GM19099 (cell line): ENCODE results near the gene CAMK2N1.

Source experiments
- POLR2A ChIP-seq: IDR thresholded peaks from 3 replicates; pipeline ENCODE4 v1.6.1; 2011; ENCODE audit warnings: low read depth; ENCODE audit not compliant: insufficient read length; ENCODE audit errors: extremely low read depth

Gene CAMK2N1

GRCh38 chr1:20474333-20474975 is 11.6 kb downstream of the CAMK2N1 start:
- TF ChIP-seq POLR2A = no peak

GRCh38 chr1:20473894-20474293 is 12.1 kb downstream of the CAMK2N1 start:
- TF ChIP-seq POLR2A = no peak

DNA sequence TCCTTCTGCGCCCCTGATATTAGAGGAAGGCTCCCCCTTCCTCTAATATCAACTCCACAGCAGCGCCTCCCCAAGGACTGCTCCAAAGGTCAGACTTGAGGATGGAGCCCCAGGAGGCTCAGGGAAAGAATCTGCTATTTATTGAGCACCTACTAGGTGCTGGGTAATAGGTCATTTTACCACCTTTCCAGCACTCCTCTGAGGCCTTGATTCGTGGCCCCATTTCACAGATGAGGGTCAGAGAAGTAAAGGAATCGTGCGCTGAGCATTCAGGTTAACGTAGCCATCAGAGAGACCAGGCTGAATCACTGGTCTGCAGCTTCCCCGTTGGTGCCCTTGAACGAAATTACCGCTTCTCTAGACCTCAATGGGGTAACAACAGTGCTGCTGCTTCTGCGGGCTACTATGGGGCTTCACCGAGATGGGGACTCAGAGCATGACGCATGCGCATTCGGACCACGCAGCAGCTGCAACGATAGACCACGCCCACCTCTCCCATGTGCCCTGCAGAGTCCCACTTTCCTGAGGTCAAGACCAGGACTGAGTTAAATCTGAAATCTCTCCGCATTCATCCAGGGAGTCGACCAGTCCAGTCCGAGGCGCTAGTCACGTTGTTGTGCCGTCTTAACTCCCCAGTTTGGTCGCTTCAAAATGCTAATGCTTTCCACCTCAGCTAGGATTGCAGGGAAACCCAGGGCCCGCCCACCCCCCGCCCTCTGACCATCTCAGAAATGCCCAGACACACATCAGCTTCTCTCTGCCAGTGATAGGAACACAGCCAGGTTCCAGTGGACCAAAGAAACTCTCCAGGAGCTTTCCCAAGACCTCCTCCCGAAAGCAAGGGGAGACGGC is 12.9 kb downstream of the CAMK2N1 start:
- TF ChIP-seq POLR2A = no peak

- no peak for TF ChIP-seq POLR2A
Measured at GRCh38 chr1:20472121-20472520, 13.9 kb downstream of the CAMK2N1 start.

DNA sequence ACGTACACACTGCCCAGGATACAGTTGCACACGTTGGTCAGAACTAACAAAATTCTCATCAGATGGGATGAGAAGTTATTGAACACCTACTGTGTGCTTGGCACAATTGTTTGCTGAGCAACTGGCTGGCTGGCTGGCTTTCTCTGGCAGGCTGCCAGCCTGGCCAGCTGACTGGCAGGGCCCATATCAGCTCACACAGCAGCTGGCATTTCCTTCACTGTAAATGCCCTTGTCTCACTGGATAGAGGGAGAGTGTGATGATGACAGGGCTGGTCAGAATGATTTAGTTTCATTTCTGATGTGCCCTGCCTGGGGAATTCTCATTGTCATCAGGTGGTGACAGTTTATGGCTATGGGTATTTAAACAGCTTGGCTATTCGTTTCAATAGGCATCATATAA is 15.8 kb downstream of the CAMK2N1 start:
- no peak for TF ChIP-seq POLR2A

- no peak for TF ChIP-seq POLR2A
Measured at GRCh38 chr1:20469406-20470076, 16.5 kb downstream of the CAMK2N1 start.

DNA sequence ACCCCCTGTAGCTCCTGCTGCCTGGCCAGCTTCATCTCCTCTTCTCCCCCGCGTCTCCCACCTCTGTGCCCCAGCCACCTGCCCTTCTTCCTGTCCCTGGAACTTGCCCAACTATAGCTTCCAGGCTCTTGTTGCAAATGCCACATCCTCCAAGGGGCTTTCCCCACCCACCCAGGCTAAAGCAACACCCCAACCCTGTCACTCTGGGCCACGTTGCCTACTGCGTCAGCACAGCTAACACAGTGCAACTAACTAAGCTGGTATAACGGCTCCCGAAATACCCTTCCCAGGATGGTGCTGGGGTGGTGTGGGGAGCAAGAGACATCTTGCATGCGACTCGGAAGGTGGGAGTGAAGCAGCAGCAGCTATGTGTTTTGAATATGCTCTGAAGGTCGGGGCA is 19.7 kb downstream of the CAMK2N1 start:
- no peak for TF ChIP-seq POLR2A

- no peak for TF ChIP-seq POLR2A
Measured at GRCh38 chr1:20465187-20465586, 20.8 kb downstream of the CAMK2N1 start.

DNA sequence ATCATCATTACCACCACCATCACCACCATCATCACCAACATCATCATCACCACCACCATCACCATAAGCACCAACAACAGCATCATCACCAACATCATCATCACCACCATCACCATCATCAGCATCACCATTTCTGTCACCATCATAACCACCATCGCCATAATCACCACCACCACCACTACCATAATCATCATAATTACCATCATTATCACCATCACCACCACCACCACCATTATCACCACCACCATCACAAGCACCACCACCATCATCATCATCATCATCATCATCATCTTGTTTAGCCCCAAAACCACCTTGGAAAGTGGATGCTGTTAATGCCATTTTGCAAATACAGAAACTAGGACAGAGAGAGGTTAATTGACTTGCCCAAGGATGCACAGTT is 22.5 kb downstream of the CAMK2N1 start:
- no peak for TF ChIP-seq POLR2A

GRCh38 chr1:20462397-20462796 is 23.6 kb downstream of the CAMK2N1 start:
- no peak for TF ChIP-seq POLR2A

DNA sequence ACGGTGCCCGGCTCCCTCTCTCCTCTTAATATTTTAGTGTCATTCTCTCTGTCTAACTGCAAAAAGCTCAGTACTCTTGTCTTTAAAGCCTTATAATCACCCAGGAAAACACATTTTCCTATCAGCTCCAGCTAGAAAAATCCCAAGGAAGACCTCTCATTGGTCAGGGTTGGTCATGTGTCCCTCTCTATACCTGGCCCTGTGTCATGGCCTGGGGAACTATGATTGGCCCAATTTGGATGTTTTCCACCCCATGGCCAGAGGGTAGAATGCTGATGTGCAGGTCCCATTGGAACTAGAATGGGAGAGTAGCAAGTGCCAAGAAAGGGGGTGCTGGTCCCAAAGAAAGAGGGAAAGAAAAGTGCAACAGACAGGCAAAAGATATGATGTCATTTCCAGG is 27.3 kb downstream of the CAMK2N1 start:
- no peak for TF ChIP-seq POLR2A

DNA sequence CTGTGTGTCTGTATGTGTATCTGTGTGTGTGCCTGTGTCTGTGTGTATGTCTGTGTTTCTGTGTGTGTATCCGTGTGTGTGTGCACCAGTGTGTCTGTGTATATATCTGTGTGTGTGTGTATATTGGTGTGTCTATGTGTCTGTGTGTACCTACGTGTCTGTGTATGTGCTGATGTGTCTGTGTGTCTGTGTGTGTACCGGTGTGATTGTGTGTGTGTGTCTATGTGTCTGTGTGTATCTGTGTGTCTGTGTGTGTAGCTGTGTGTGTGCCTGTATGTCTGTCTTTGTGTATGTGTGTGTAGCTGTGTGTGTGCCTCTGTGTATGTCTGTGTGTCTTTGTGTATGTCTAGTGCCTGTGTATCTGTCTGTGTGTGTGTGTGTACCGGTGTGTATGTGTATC is 32.0 kb downstream of the CAMK2N1 start:
- no peak for TF ChIP-seq POLR2A

- no peak for TF ChIP-seq POLR2A
Measured at GRCh38 chr1:20449735-20450311, 36.2 kb downstream of the CAMK2N1 start.

DNA sequence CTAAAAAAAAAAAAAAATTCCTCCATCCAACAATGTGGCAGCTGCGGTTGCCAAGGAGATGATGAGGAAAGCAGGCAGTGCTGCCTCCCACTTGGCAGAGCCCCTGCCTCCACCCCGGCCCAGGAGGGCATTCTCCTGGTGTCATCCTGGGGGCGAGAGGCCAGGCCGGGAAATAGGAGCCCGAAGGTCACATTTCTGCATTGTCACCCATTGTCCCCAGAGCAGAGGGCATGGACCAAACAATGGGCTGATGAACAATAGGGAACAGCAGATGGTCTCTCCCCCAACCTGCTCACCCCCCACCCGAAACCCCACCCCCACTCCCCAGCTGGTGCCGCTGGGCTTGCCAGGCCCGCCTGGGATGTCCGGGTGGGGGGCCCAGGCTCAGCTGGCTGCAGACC is 37.3 kb downstream of the CAMK2N1 start:
- TF ChIP-seq POLR2A = no peak

- no peak for TF ChIP-seq POLR2A
Measured at GRCh38 chr1:20447794-20448193, 38.2 kb downstream of the CAMK2N1 start.
